ENCODE data around the gene PDSS2.

- TF ChIP-seq, protein P1, sequence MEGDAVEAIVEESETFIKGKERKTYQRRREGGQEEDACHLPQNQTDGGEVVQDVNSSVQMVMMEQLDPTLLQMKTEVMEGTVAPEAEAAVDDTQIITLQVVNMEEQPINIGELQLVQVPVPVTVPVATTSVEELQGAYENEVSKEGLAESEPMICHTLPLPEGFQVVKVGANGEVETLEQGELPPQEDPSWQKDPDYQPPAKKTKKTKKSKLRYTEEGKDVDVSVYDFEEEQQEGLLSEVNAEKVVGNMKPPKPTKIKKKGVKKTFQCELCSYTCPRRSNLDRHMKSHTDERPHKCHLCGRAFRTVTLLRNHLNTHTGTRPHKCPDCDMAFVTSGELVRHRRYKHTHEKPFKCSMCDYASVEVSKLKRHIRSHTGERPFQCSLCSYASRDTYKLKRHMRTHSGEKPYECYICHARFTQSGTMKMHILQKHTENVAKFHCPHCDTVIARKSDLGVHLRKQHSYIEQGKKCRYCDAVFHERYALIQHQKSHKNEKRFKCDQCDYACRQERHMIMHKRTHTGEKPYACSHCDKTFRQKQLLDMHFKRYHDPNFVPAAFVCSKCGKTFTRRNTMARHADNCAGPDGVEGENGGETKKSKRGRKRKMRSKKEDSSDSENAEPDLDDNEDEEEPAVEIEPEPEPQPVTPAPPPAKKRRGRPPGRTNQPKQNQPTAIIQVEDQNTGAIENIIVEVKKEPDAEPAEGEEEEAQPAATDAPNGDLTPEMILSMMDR (IDR thresholded peaks at IDR 0.05; ENCODE audit: low read depth, low read length) = no peak
- TF ChIP-seq EZH2phosphoT487 (IDR thresholded peaks at IDR 0.05; ENCODE audit: low read depth) = no peak
These were observed 279.3 kb downstream of the PDSS2 start for GRCh38 chr6:107180099-107180498.
